HepG2 (cell line): ENCODE results near the gene BMERB1. TPM values are rescaled to one million over a fixed set of nuclear protein-coding genes. Genes with fewer than 3 reads are reported as not detected.

ENCODE experiments used
- ATAC-seq: fragments of 200-7000 bp; cut with Tn5 transposase; 3 replicates; pipeline ENCODE4 v1.9.1; 2020; ENCODE audit warnings: mild to moderate bottlenecking, moderate library complexity
- BruUV-seq: library from RNA; stranded (reverse); fragments of 400-500 nt; replicated peaks from 2 replicates; lab custom pipeline; 2021; lab: Mats Ljungman, UMichigan
- CTCF ChIA-PET: fragments of 300-600 bp; formaldehyde crosslinking; extraction: SDS; loops from one replicate; lab custom pipeline; 2021; ENCODE audit warnings: low total read pairs, inconsistent platforms, low intra/inter-chr PET ratio; lab: Yijun Ruan, JAX
- POLR2A ChIA-PET: fragments of 350-600 bp; sonication (Branson Sonifier 250); formaldehyde crosslinking; loops from one replicate; lab custom pipeline; 2020; ENCODE audit warnings: antibody characterized with exemption, inconsistent platforms; lab: Yijun Ruan, JAX
- DNase-seq: peaks from one replicate; pipeline ENCODE4 v3.0.0-alpha.2; 2015; ENCODE audit warnings: low spot score
- FAIRE-seq: peaks from 3 replicates; lab custom pipeline; 2011; peaks lifted over from hg19 to GRCh38; lab: Jason Lieb, UNC
- H2AFZ ChIP-seq: one replicate; pipeline ENCODE4 v1.6.1; 2011; ENCODE audit warnings: low read length, inconsistent platforms
- H3K27ac ChIP-seq: fragments of 300-600 bp; 3 replicates; pipeline ENCODE4 v1.8.0; 2011; ENCODE audit warnings: mixed run types, mild to moderate bottlenecking, mixed read lengths, low read length, inconsistent platforms; ENCODE audit not compliant: insufficient read depth; ENCODE audit errors: extremely low read length
- H3K27me3 ChIP-seq, 2 experiments: fragments of 200-600 bp in 1 of 2; 2 replicates in 1 of 2; 3 replicates in 1 of 2; pipeline versions ENCODE4 v1.6.0 to v1.8.0; 2011; ENCODE audit warnings: low read length in 2 of 2, mild to moderate bottlenecking in 2 of 2, moderate library complexity in 2 of 2, inconsistent platforms in 1 of 2; ENCODE audit not compliant: insufficient read depth in 2 of 2, control insufficient read depth in 1 of 2
- H3K36me3 ChIP-seq, 2 experiments: fragments of 200-600 bp in 1 of 2; replicated peaks in 1 of 2; 2 replicates in 1 of 2; 3 replicates in 1 of 2; pipeline versions ENCODE4 v1.5.1 to v1.8.0; 2011; ENCODE audit warnings: low read length in 2 of 2, inconsistent platforms in 1 of 2; ENCODE audit not compliant: insufficient read depth in 2 of 2, control insufficient read depth in 1 of 2
- H3K4me1 ChIP-seq: 2 replicates; pipeline ENCODE4 v1.5.1; 2012; ENCODE audit warnings: low read length, inconsistent platforms; ENCODE audit not compliant: insufficient read depth
- H3K4me2 ChIP-seq: 2 replicates; pipeline ENCODE4 v1.6.0; 2011; ENCODE audit warnings: low read depth, low read length, inconsistent platforms
- H3K4me3 ChIP-seq, 3 experiments: fragments of 200-600 bp in 1 of 3; sonication (generic), shearing (Covaris generic) in 1 of 3; replicated peaks in 1 of 3; 2 replicates each; pipeline ENCODE4 v1.5.1; 2011 to 2016; ENCODE audit warnings: low read length in 3 of 3, inconsistent platforms in 2 of 3, low read depth in 2 of 3, mild to moderate bottlenecking in 2 of 3, control low read depth in 1 of 3, mixed read lengths in 1 of 3; ENCODE audit not compliant: insufficient read depth in 1 of 3
- H3K79me2 ChIP-seq: one replicate; pipeline ENCODE4 v1.6.1; 2011; ENCODE audit warnings: low read length, inconsistent platforms; ENCODE audit not compliant: insufficient read depth
- H3K9ac ChIP-seq: 2 replicates; pipeline ENCODE4 v1.6.0; 2011; ENCODE audit warnings: mild to moderate bottlenecking, low read depth, low read length, inconsistent platforms; ENCODE audit not compliant: insufficient read depth
- H3K9me3 ChIP-seq: 2 replicates; pipeline ENCODE4 v1.5.1; 2012; ENCODE audit warnings: mild to moderate bottlenecking, low read length
- H4K20me1 ChIP-seq: 2 replicates; pipeline ENCODE4 v1.6.0; 2011; ENCODE audit warnings: inconsistent platforms, mild to moderate bottlenecking, low read length, moderate library complexity; ENCODE audit not compliant: insufficient read depth
- ATF7 ChIP-seq, 2 experiments: fragments of 450-650 bp in 1 of 2; sonication (generic) in 1 of 2; formaldehyde crosslinking in 1 of 2; IDR thresholded peaks; 2 replicates each; pipeline versions ENCODE4 v1.4.0 to v1.6.1; 2016 to 2020; ENCODE audit warnings: antibody characterized with exemption in 1 of 2, mild to moderate bottlenecking in 1 of 2, missing genetic modification reagents in 1 of 2
- GATA4 ChIP-seq: sonication (generic); IDR thresholded peaks from 2 replicates; pipeline ENCODE4 v1.6.1; 2016; ENCODE audit warnings: antibody characterized with exemption, low read depth, borderline replicate concordance
- MIXL1 ChIP-seq: IDR thresholded peaks from 2 replicates; pipeline ENCODE4 v1.6.1; 2016
- MXD3 ChIP-seq: IDR thresholded peaks from 2 replicates; pipeline ENCODE4 v1.6.1; 2016; ENCODE audit warnings: mild to moderate bottlenecking, missing biosample characterization, missing genetic modification reagents
- TCF7L2 ChIP-seq: IDR thresholded peaks from 2 replicates; pipeline ENCODE4 v1.6.1; 2011; ENCODE audit warnings: mild to moderate bottlenecking, low read depth, low read length, moderate library complexity
- TMF1 ChIP-seq: sonication (generic); formaldehyde crosslinking; IDR thresholded peaks from 2 replicates; pipeline ENCODE4 v1.8.1; 2022; ENCODE audit warnings: low read depth, missing genetic modification reagents
- UBTF ChIP-seq: sonication (generic); formaldehyde crosslinking; IDR thresholded peaks from 2 replicates; pipeline ENCODE4 v1.4.0; 2020; ENCODE audit warnings: mild to moderate bottlenecking, missing genetic modification reagents
- ZBTB37 ChIP-seq: sonication (generic); formaldehyde crosslinking; IDR thresholded peaks from 2 replicates; pipeline ENCODE4 v1.4.0; 2020; ENCODE audit warnings: mild to moderate bottlenecking, missing genetic modification reagents
- ZMYM4 ChIP-seq: sonication (generic); formaldehyde crosslinking; IDR thresholded peaks from 2 replicates; pipeline ENCODE4 v1.8.1; 2023; ENCODE audit warnings: mild to moderate bottlenecking, missing genetic modification reagents
- WGBS: methylation state at CpG from one replicate; pipeline ENCODE4 v1.1.6; 2017; ENCODE audit warnings: low lambda C conversion rate; 5-methylcytosine and 5-hydroxymethylcytosine counted together
- in situ Hi-C: cut with HindIII; loops from 2 replicates; pipeline ENCODE4 v1.10.0; 2017; ENCODE audit warnings: low pct_unique_long_range_greater_than_20kb; ENCODE audit not compliant: extremely low pct_ligation_motif_present
- intact Hi-C: fragments of 100-400 bp; cut with micrococcal nuclease; formaldehyde crosslinking; loops from one replicate; pipeline ENCODE4 v1.10.0; 2022; ENCODE audit not compliant: unreplicated experiment
- polyA plus RNA-seq, 8 experiments: library from polyadenylated mRNA; depleted of rRNA in 3 of 8; stranded (reverse) in 7 of 8; unstranded in 1 of 8; fragments of >200 nt; fragmentation: Illumina TruSeq in 4 of 8; extraction: Trizol in 4 of 8; gene quantifications; 2 replicates each; pipeline versions ENCODE4 v1.2.1 to v1.2.3, GENCODE V29; 2011 to 2016; ENCODE audit warnings: low read depth in 4 of 8, missing spikeins in 1 of 8, mixed read lengths in 1 of 8; ENCODE audit not compliant: insufficient read depth in 1 of 8
- total RNA-seq, 5 experiments: library from RNA; depleted of rRNA; stranded (reverse); fragments of >200 nt; fragmentation: Illumina TruSeq; extraction: Trizol; gene quantifications; 2 replicates each; pipeline ENCODE4 v1.2.3, GENCODE V29; 2016; ENCODE audit warnings: low read depth in 1 of 5

Gene BMERB1
- total and polyA plus RNA-seq, 2 of the 13 experiments (the other 11 are each of a cell fraction or from before 2014, with no cell fraction given) = 1.4 TPM

- Histone ChIP-seq H3K79me2 (no peaks in the 10 kb centered on the region), H3K9me3 (no peaks in the 10 kb centered on the region), H3K27me3 (no peaks in the 10 kb centered on the region), H3K36me3 (no peaks in the 10 kb centered on the region), H3K4me2 (no peak overlapping the region), H3K27ac (no peak overlapping the region), H3K4me3 (no peak overlapping the region), H3K4me1 (no peaks in the 10 kb centered on the region), H2AFZ (no peak overlapping the region), H4K20me1 (no peaks in the 10 kb centered on the region), H3K9ac (no peak overlapping the region)
- no TSS peak for BruUV-seq
- ATAC-seq = no peak
- DNase-seq = no peak
- ChIA-PET CTCF (no interaction called here), POLR2A (interaction anchor here (5.0 kb wide), 1 partner anchor 19 kb away, joined by 15 read pairs; no protein-coding TSS in a partner anchor)
- 71% methylated on average over 6 of the region's 6 CpGs for WGBS
- no peak for FAIRE-seq
- in situ Hi-C loops = no loop called here
- TF ChIP-seq GATA4 (no peak), MXD3 (CRISPR knock-in tag) (no peak), TCF7L2 (no peak), MIXL1 (CRISPR knock-in tag) (no peak), ATF7 (IDR thresholded peaks at IDR 0.05) (peak; percentile 54), ATF7 (CRISPR knock-in tag; IDR thresholded peaks at IDR 0.05) (no peak), ZBTB37 (CRISPR knock-in tag) (no peak), ZMYM4 (no peak), TMF1 (CRISPR knock-in tag) (no peak), UBTF (CRISPR knock-in tag) (no peak)
- intact Hi-C loops = no loop called here
These were observed 122.9 kb downstream of the BMERB1 start for GRCh38 chr16:15557258-15557657.
